Lower lobe of right lung (tissue), 2 donors: Measurements from ENCODE around the gene LINGO1. TPM values are rescaled to one million over a fixed set of nuclear protein-coding genes. Genes with fewer than 3 reads are reported as not detected.

Experiments used
- ATAC-seq, 2 donors: fragments of 200-7000 bp; cut with Tn5 transposase; one replicate each; pipeline ENCODE4 v1.9.1; 2020 to 2022; ENCODE audit warnings: mild to moderate bottlenecking in 2 of 2, moderate library complexity in 2 of 2
- DNase-seq: peaks from one replicate; pipeline ENCODE4 v3.0.0-alpha.2; 2020
- H3K27ac ChIP-seq: fragments of 200-600 bp; one replicate; pipeline ENCODE4 v1.8.0; 2022
- H3K27me3 ChIP-seq: fragments of 200-600 bp; one replicate; pipeline ENCODE4 v1.8.0; 2022; ENCODE audit warnings: low read depth
- H3K36me3 ChIP-seq: fragments of 200-600 bp; one replicate; pipeline ENCODE4 v1.8.0; 2022; ENCODE audit warnings: mild to moderate bottlenecking
- H3K4me1 ChIP-seq: fragments of 200-600 bp; one replicate; pipeline ENCODE4 v1.8.0; 2022
- H3K4me3 ChIP-seq: fragments of 200-600 bp; one replicate; pipeline ENCODE4 v1.8.0; 2022; ENCODE audit warnings: mild to moderate bottlenecking
- H3K9me3 ChIP-seq: fragments of 200-600 bp; one replicate; pipeline ENCODE4 v1.8.0; 2022
- intact Hi-C: fragments of 100-400 bp; cut with DNase I; formaldehyde crosslinking; loops from one replicate; pipeline ENCODE4 v1.11.0; 2022
- total RNA-seq: library from RNA; stranded (reverse); fragmentation: NEBNext Ultra II Directional; extraction: Animal tissue kit (Norgen Biotek cat#: 25700); gene quantifications from one replicate; pipeline ENCODE4 v1.2.1, GENCODE V29; 2021
- TF ChIP-seq, protein P1 (sequence below): fragments of 200-600 bp; IDR thresholded peaks from one replicate; pipeline ENCODE4 v1.8.0; 2022; ENCODE audit warnings: antibody characterized with exemption, mild to moderate bottlenecking
- donor health status: DM: no; HTN: yes; CAD: no; lungs with severe emphysema.

Gene LINGO1
- total RNA-seq, 1 donor from 2014 or later: 0.86 TPM

DNA sequence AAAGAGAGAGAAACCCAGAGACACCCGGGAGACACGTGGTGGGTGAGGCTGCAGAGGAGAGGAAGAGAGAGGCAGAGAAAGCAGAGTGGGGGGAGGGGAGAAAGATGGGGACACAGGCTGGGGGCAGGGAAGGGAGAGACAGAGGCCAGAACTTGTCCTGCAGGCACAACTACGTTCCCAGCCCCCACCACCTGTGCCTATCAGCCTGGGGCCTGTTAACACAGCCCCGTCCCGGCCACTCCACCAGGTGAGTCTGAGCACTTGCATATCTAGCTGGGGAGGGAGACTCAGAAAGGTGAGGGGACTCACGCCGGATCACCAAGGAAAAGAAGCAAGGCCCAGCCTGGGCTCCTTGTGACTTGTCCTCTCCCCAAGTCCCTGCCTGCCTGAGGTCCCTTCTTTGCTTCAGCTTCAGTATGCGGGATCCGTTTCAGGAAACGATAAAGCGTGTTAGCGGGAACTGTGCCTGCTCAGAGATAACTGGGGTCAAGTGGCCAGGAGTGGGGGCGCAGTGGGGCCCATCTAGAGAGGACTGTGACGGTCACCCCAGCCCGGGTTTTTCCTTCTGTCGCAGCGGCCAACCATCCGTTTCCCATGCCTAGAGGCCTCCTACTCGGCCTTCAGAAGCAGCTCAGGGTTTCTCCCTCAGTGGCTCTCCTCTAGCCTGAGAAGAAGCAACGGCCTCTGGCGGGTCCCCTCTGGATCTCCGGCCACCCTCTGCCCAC, 10.3 kb downstream of the LINGO1 start:
- Histone ChIP-seq H3K4me1 (no peaks in the 10 kb centered on the region), H3K27ac (no peak overlapping the region), H3K4me3 (no peak overlapping the region), H3K27me3 (peaks cover 11% of the 10 kb centered on the region), H3K36me3 (no peaks in the 10 kb centered on the region), H3K9me3 (no peaks in the 10 kb centered on the region)
- TF ChIP-seq, protein P1, sequence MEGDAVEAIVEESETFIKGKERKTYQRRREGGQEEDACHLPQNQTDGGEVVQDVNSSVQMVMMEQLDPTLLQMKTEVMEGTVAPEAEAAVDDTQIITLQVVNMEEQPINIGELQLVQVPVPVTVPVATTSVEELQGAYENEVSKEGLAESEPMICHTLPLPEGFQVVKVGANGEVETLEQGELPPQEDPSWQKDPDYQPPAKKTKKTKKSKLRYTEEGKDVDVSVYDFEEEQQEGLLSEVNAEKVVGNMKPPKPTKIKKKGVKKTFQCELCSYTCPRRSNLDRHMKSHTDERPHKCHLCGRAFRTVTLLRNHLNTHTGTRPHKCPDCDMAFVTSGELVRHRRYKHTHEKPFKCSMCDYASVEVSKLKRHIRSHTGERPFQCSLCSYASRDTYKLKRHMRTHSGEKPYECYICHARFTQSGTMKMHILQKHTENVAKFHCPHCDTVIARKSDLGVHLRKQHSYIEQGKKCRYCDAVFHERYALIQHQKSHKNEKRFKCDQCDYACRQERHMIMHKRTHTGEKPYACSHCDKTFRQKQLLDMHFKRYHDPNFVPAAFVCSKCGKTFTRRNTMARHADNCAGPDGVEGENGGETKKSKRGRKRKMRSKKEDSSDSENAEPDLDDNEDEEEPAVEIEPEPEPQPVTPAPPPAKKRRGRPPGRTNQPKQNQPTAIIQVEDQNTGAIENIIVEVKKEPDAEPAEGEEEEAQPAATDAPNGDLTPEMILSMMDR: no peak
- DNase-seq: no peak
- ATAC-seq: peak; percentile 21 to 26
- intact Hi-C loops: no loop called here

DNA sequence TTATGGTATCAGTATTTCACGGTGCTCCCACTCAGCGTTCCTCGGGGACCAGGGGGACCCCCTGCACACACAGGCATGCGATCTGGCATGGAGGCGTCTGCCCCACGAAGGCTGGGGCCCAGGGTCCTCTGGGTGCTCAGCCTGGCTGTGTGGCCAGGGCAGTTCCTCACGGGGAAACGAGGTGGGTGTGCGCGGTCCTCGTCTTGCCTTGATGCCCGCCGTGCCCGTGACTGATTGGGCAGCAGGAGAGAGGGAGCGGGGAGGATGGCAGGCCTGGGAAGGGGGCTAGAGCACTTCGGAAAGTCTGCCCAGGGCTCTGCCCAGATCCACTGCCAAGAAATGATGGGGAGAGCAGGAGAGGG, 10.9 kb downstream of the LINGO1 start:
- TF ChIP-seq, protein P1: no peak
- Histone ChIP-seq H3K36me3 (no peaks in the 10 kb centered on the region), H3K27ac (no peak overlapping the region), H3K4me3 (no peak overlapping the region), H3K27me3 (peaks cover 11% of the 10 kb centered on the region), H3K4me1 (no peaks in the 10 kb centered on the region), H3K9me3 (no peaks in the 10 kb centered on the region)
- intact Hi-C loops: no loop called here
- DNase-seq (no peak), ATAC-seq (no peak)

DNA sequence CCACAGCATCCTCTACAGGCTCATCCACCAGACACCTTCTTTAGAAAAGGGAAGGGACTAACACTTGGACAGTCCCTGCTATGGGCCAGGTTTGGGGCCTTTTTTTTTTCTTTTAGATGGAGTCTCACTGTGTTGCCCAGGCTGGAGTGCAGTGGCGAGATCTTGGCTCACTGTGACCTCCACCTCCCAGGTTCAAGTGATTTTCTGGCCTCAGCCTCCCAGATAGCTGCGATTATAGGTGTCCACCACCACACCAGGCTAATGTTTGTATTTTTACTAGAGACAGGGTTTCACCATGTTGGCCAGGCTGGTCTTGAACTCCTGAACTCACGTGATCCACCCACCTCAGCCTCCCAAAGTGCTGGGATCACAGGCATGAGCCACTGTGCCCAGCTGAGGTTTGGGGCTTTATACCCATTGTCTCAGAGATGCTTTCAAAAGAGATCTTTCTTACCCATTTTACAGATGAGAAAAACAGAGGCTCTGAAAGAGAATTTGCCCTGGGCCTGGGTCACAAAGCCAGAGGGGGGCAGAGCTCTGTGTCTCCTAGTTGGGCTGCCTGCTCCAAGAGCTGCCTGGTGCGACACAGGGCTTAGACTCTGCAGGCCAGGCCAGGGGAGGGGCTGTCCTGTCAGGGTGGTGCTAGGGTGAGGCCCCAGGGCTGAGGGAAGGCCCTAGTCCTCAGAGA, 11.6 kb downstream of the LINGO1 start:
- Histone ChIP-seq H3K27me3 (peaks cover 11% of the 10 kb centered on the region), H3K9me3 (no peaks in the 10 kb centered on the region), H3K36me3 (no peaks in the 10 kb centered on the region), H3K27ac (no peak overlapping the region), H3K4me3 (no peak overlapping the region), H3K4me1 (no peaks in the 10 kb centered on the region)
- ATAC-seq: no peak
- intact Hi-C loops: no loop called here
- TF ChIP-seq, protein P1: no peak
- DNase-seq: no peak

DNA sequence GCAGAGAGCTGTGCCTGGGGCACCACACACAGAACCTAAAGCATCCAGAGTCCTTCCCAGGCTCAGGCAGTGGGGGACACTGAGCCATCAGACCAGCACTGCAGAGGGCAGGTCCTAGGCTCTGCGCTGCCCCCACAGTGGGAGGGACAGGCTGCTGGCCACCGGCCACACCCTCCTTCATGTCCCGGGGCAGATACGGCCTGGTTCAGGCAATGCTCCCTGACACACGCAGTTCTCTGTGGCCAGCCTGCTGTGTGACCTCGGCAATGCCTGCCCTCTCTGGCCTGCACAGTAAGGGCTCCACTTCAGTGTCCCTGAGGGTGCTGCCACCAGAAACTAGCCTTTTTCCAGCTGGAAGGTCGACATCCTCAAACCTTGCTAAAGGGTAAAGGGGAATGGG, 12.4 kb downstream of the LINGO1 start:
- Histone ChIP-seq H3K9me3 (no peaks in the 10 kb centered on the region), H3K4me3 (no peak overlapping the region), H3K4me1 (no peaks in the 10 kb centered on the region), H3K27ac (no peak overlapping the region), H3K36me3 (no peaks in the 10 kb centered on the region), H3K27me3 (peaks cover 11% of the 10 kb centered on the region)
- TF ChIP-seq, protein P1: no peak
- DNase-seq: no peak
- intact Hi-C loops: no loop called here
- ATAC-seq: no peak

DNA sequence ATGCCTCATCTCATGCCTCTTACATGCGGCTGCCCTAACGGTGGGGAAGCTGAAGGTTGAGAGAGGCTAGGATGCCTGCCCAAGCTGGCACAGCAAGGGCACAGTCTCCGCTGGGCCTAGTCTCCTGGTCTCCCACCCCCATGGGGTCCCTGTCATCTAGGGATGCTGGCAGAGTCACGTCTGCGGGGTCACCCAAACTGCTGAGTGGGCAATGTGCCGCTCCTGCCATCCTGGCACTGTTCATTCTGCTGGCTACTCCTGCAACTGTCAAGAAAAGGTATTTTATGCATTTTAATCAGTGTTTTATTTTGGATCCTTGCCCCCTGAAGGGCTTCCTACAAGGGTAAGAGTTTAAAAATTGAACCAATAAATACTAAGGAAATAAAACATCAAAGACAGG, 12.8 kb downstream of the LINGO1 start:
- TF ChIP-seq, protein P1: no peak
- Histone ChIP-seq H3K27me3 (peaks cover 11% of the 10 kb centered on the region), H3K9me3 (no peaks in the 10 kb centered on the region), H3K4me3 (no peak overlapping the region), H3K36me3 (no peaks in the 10 kb centered on the region), H3K4me1 (no peaks in the 10 kb centered on the region), H3K27ac (no peak overlapping the region)
- intact Hi-C loops: no loop called here
- DNase-seq: no peak
- no peak for ATAC-seq
